Activated T-helper 2 cell treated with anti-CD3 and anti-CD28 coated beads, Interferon-gamma antibody, Interleukin-2, Interleukin-4, amounts not matched to agents 10 μg/mL and 5 μg/mL and 100 μg/mL, durations not matched to agents 14 hours and 24 hours and 36 hours (primary cell): Measurements from ENCODE around the gene KLHL11. TPM values are rescaled to one million over a fixed set of nuclear protein-coding genes. Genes with fewer than 3 reads are reported as not detected.

Experiments
- DNase-seq: peaks from one replicate; pipeline ENCODE4 v3.0.0; 2021; ENCODE audit warnings: low spot score
- H3K27ac Mint-ChIP-seq: one replicate; pipeline ENCODE4 v1.8.0; 2021; ENCODE audit warnings: mixed read lengths
- H3K27me3 Mint-ChIP-seq: one replicate; pipeline ENCODE4 v1.8.0; 2021; ENCODE audit warnings: low read depth, mixed read lengths
- H3K36me3 Mint-ChIP-seq: one replicate; pipeline ENCODE4 v1.8.0; 2021; ENCODE audit warnings: low read depth, mixed read lengths
- H3K4me1 Mint-ChIP-seq: one replicate; pipeline ENCODE4 v1.8.0; 2021; ENCODE audit warnings: low read depth, mixed read lengths
- H3K4me3 Mint-ChIP-seq: one replicate; pipeline ENCODE4 v1.8.0; 2021; ENCODE audit warnings: low read depth, mild to moderate bottlenecking, moderate library complexity, mixed read lengths
- H3K9me3 Mint-ChIP-seq: one replicate; pipeline ENCODE4 v1.8.0; 2021; ENCODE audit warnings: mixed read lengths
- intact Hi-C: fragments of 100-400 bp; cut with micrococcal nuclease; formaldehyde crosslinking; loops from one replicate; pipeline ENCODE4 v1.15.1; 2023
- total RNA-seq: library from RNA; stranded (reverse); gene quantifications from 2 replicates; pipeline ENCODE4 v1.2.3, GENCODE V29; 2022

The KLHL11 gene
- 44.3 and 46.0 TPM in 2 replicates for total RNA-seq

GRCh38 chr17:41864836-41865595 is at the start of gene KLHL11:
TSS of gene KLHL11 (minus strand) at chr17:41865423. CDS start at chr17:41865370, 53 bp downstream.
- Mint-ChIP-seq H3K9me3 (no peaks in the 10 kb centered on the region), H3K27ac (peak within 1 kb of the TSS; percentile 81), H3K27me3 (no peaks in the 10 kb centered on the region), H3K4me3 (peak within 1 kb of the TSS; percentile 75), H3K4me1 (peaks cover 46% of the 10 kb centered on the region), H3K36me3 (peaks cover 44% of the 10 kb centered on the region)
- peak; percentile 87 for DNase-seq
- intact Hi-C loops = loop anchor here (2.0 to 10.0 kb wide), 5 partner anchors 54 to 407 kb away; partner anchors contain the start of genes ACLY, DNAJC7, HAP1 and ODAD4

- no peak for DNase-seq
- Mint-ChIP-seq H3K4me3 (no peak overlapping the region), H3K36me3 (peaks cover 58% of the 10 kb centered on the region), H3K27me3 (no peaks in the 10 kb centered on the region), H3K27ac (peak overlapping the region; percentile 58), H3K4me1 (peaks cover 40% of the 10 kb centered on the region), H3K9me3 (no peaks in the 10 kb centered on the region)
- intact Hi-C loops = no loop called here
These were observed 49.8 kb upstream of the KLHL11 start for GRCh38 chr17:41915020-41915419.

- Mint-ChIP-seq H3K4me1 (peaks cover 37% of the 10 kb centered on the region), H3K9me3 (no peaks in the 10 kb centered on the region), H3K27me3 (no peaks in the 10 kb centered on the region), H3K27ac (no peak overlapping the region), H3K36me3 (peaks cover 64% of the 10 kb centered on the region), H3K4me3 (no peak overlapping the region)
- no peak for DNase-seq
- intact Hi-C loops = no loop called here
These were observed 49.1 kb upstream of the KLHL11 start for GRCh38 chr17:41914358-41914766.

GRCh38 chr17:41913798-41914197 is 48.6 kb upstream of the KLHL11 start:
- Mint-ChIP-seq H3K27me3 (no peaks in the 10 kb centered on the region), H3K27ac (no peak overlapping the region), H3K4me3 (no peak overlapping the region), H3K4me1 (peaks cover 36% of the 10 kb centered on the region), H3K9me3 (no peaks in the 10 kb centered on the region), H3K36me3 (peaks cover 69% of the 10 kb centered on the region)
- intact Hi-C loops = no loop called here
- DNase-seq = no peak

- Mint-ChIP-seq H3K36me3 (peaks cover 76% of the 10 kb centered on the region), H3K4me3 (no peak overlapping the region), H3K27me3 (no peaks in the 10 kb centered on the region), H3K4me1 (peaks cover 36% of the 10 kb centered on the region), H3K27ac (no peak overlapping the region), H3K9me3 (no peaks in the 10 kb centered on the region)
- intact Hi-C loops = no loop called here
- DNase-seq = no peak
These were observed 47.7 kb upstream of the KLHL11 start for GRCh38 chr17:41912925-41913324.

- Mint-ChIP-seq H3K36me3 (peaks cover 81% of the 10 kb centered on the region), H3K27ac (no peak overlapping the region), H3K27me3 (no peaks in the 10 kb centered on the region), H3K9me3 (no peaks in the 10 kb centered on the region), H3K4me1 (peaks cover 24% of the 10 kb centered on the region), H3K4me3 (no peak overlapping the region)
- DNase-seq = no peak
- intact Hi-C loops = no loop called here
These were observed 45.6 kb upstream of the KLHL11 start for GRCh38 chr17:41910701-41911391.

GRCh38 chr17:41909088-41909487 is 43.9 kb upstream of the KLHL11 start:
- peaks cover 10% of the 10 kb centered on the region for H3K4me1 Mint-ChIP-seq
- H3K4me3 Mint-ChIP-seq = no peak overlapping the region
- H3K27ac Mint-ChIP-seq = no peak overlapping the region
- H3K36me3 Mint-ChIP-seq = peaks cover 83% of the 10 kb centered on the region
- H3K9me3 Mint-ChIP-seq = no peaks in the 10 kb centered on the region
- no peak for DNase-seq
- H3K27me3 Mint-ChIP-seq = no peaks in the 10 kb centered on the region
- intact Hi-C loops = no loop called here

- Mint-ChIP-seq H3K36me3 (peaks cover 84% of the 10 kb centered on the region), H3K27ac (no peak overlapping the region)
- no peak for DNase-seq
These were observed 42.7 kb upstream of the KLHL11 start for GRCh38 chr17:41907633-41908539.

GRCh38 chr17:41907185-41907556 is 41.9 kb upstream of the KLHL11 start:
- DNase-seq = no peak
- Mint-ChIP-seq H3K4me3 (no peak overlapping the region), H3K4me1 (no peaks in the 10 kb centered on the region), H3K36me3 (peaks cover 79% of the 10 kb centered on the region), H3K27ac (no peak overlapping the region), H3K9me3 (no peaks in the 10 kb centered on the region), H3K27me3 (no peaks in the 10 kb centered on the region)
- intact Hi-C loops = no loop called here

More at GRCh38 chr17:41907633-41908539, 42.7 kb upstream of the KLHL11 start:
- H3K4me1 Mint-ChIP-seq = peaks cover 3% of the 10 kb centered on the region
- H3K9me3 Mint-ChIP-seq = no peaks in the 10 kb centered on the region
- no peaks in the 10 kb centered on the region for H3K27me3 Mint-ChIP-seq
- no peak overlapping the region for H3K4me3 Mint-ChIP-seq
- intact Hi-C loops = no loop called here

- peaks cover 82% of the 10 kb centered on the region for H3K36me3 Mint-ChIP-seq
- no peaks in the 10 kb centered on the region for H3K9me3 Mint-ChIP-seq
- no peaks in the 10 kb centered on the region for H3K27me3 Mint-ChIP-seq
- H3K27ac Mint-ChIP-seq = peak overlapping the region; percentile 21
- H3K4me1 Mint-ChIP-seq = no peaks in the 10 kb centered on the region
- intact Hi-C loops = no loop called here
- H3K4me3 Mint-ChIP-seq = no peak overlapping the region
- DNase-seq = no peak
These were observed 41.4 kb upstream of the KLHL11 start for GRCh38 chr17:41906465-41907184.

GRCh38 chr17:41905172-41905571 is 39.9 kb upstream of the KLHL11 start:
- H3K4me1 Mint-ChIP-seq = no peaks in the 10 kb centered on the region
- intact Hi-C loops = no loop called here
- H3K36me3 Mint-ChIP-seq = peaks cover 79% of the 10 kb centered on the region
- H3K27me3 Mint-ChIP-seq = no peaks in the 10 kb centered on the region
- no peak for DNase-seq
- H3K4me3 Mint-ChIP-seq = no peak overlapping the region
- H3K27ac Mint-ChIP-seq = no peak overlapping the region
- H3K9me3 Mint-ChIP-seq = no peaks in the 10 kb centered on the region

GRCh38 chr17:41904242-41904841 is 39.1 kb upstream of the KLHL11 start:
- no peaks in the 10 kb centered on the region for H3K9me3 Mint-ChIP-seq
- intact Hi-C loops = no loop called here
- H3K4me3 Mint-ChIP-seq = no peak overlapping the region
- H3K4me1 Mint-ChIP-seq = no peaks in the 10 kb centered on the region
- H3K36me3 Mint-ChIP-seq = peaks cover 74% of the 10 kb centered on the region
- H3K27ac Mint-ChIP-seq = no peak overlapping the region
- H3K27me3 Mint-ChIP-seq = no peaks in the 10 kb centered on the region
- no peak for DNase-seq
